Fibroblast of gingiva (primary cell): ENCODE results near the gene RP2.

Source experiments
- DNase-seq: peaks from one replicate; pipeline ENCODE4 v3.0.0-alpha.2; 2011; ENCODE audit warnings: low read depth

Gene RP2

GRCh38 chrX:46920235-46920634, 83.4 kb downstream of the RP2 start:
- DNase-seq: no peak

DNA sequence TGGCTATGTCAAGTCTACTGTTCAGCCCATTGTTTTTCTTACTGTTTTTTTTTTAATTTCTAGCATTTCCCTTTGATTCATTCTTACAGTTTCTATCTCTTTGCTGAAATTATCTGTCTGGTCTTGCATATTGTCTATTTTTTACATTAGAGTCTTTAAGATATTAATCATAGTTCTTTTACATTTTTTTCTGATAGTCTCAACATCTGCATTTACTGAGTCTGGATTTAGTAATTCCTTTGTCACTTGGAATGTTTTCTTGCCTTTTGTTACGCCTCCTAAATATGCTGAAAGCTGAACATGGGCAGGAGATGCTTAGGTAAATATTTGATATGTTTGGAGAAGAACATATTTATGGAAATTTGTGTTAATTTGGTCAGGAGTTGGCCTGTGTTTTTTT, 85.8 kb downstream of the RP2 start:
- DNase-seq: no peak

GRCh38 chrX:46927718-46928117, 90.9 kb downstream of the RP2 start:
- DNase-seq: no peak

DNA sequence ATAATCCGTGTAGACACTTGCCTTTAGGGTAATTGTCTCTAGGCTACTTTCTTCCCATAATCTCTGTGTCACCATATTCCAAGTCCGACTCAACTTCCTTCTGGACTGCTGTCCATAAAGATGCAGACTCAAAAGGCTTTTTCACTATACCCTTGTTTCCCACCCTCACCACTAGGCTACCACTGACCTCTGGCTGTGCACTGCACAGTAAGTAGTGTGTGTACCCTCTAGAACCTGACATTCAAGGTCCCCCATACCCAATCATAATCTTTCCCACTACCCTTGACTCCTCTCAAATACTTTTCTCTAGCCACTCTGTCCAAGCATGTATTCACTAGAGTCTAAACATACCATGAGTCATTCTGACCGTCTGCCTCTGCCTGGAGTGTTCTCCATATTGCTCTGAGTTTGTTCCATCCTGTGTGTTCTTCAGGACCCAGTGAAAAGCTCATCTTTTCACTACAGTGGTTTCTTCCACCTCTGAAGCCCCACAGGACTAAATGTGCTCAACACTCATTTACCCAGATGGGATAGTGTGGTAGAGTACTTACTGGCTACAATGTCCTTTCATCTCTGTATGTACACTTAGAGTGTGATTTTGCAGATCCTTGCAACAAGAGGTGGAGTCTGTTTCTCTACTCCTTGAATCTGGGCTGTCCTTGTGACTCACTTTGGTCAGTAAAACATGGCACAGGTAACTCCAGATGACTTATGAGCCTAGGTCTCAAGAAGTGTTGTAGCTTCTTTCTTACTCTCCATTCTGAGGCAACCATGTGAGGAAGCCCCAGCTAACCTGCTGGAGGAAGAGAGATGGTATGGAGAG, 92.8 kb downstream of the RP2 start:
- DNase-seq: peak; percentile 0
